Large intestine (tissue), 3 donors: ENCODE measurements around the gene OCA2. TPM values are rescaled to one million over a fixed set of nuclear protein-coding genes. Genes with fewer than 3 reads are reported as not detected.

Experiments used
- DNase-seq, 2 donors: peaks; one replicate each; pipeline versions ENCODE4 v3.0.0 to v3.0.0-alpha.2; 2013
- H3K27ac ChIP-seq: one replicate; pipeline ENCODE4 v1.5.1; 2013; ENCODE audit warnings: low read length
- H3K27me3 ChIP-seq: 2 replicates; pipeline ENCODE4 v1.6.1; 2013; ENCODE audit warnings: low read length; ENCODE audit not compliant: control insufficient read depth, insufficient read depth
- H3K36me3 ChIP-seq: 2 replicates; pipeline ENCODE4 v1.6.1; 2013; ENCODE audit warnings: low read length; ENCODE audit not compliant: control insufficient read depth, insufficient read depth
- H3K4me1 ChIP-seq: one replicate; pipeline ENCODE4 v1.6.1; 2013; ENCODE audit warnings: low read length; ENCODE audit not compliant: control insufficient read depth, insufficient read depth
- H3K4me3 ChIP-seq: one replicate; pipeline ENCODE4 v1.5.1; 2013; ENCODE audit warnings: low read length
- H3K9me3 ChIP-seq: one replicate; pipeline ENCODE4 v1.6.1; 2013; ENCODE audit warnings: mild to moderate bottlenecking, low read depth, low read length, moderate library complexity; ENCODE audit not compliant: control insufficient read depth
- WGBS: methylation state at CpG from one replicate; pipeline ENCODE4 v1.1.5; 2013; ENCODE audit warnings: low lambda C conversion rate; ENCODE audit not compliant: insufficient coverage; 5-methylcytosine and 5-hydroxymethylcytosine counted together
- polyA plus RNA-seq: library from polyadenylated mRNA; unstranded; fragments of 120-200 nt; gene quantifications from one replicate; pipeline ENCODE4 v1.2.1, GENCODE V29; 2013

The OCA2 gene
- polyA plus RNA-seq, 1 donor: 6.5 TPM

GRCh38 chr15:28120359-28120640 is 21.2 kb upstream of the OCA2 start:
- H3K36me3 ChIP-seq: peaks cover 80% of the 10 kb centered on the region
- no peak for DNase-seq
- no peak overlapping the region for H3K27ac ChIP-seq
- no peak overlapping the region for H3K4me3 ChIP-seq
- H3K9me3 ChIP-seq: no peaks in the 10 kb centered on the region
- no peaks in the 10 kb centered on the region for H3K4me1 ChIP-seq
- 80% methylated on average over 1 of the region's 4 CpGs for whole genome bisulfite sequencing
- H3K27me3 ChIP-seq: no peaks in the 10 kb centered on the region

GRCh38 chr15:28118531-28118930 is 19.4 kb upstream of the OCA2 start:
- no peaks in the 10 kb centered on the region for H3K9me3 ChIP-seq
- H3K4me1 ChIP-seq: no peaks in the 10 kb centered on the region
- H3K4me3 ChIP-seq: no peak overlapping the region
- no peaks in the 10 kb centered on the region for H3K27me3 ChIP-seq
- peaks cover 80% of the 10 kb centered on the region for H3K36me3 ChIP-seq
- WGBS: no CpG with 5 or more reads among the region's 10 CpGs
- H3K27ac ChIP-seq: no peak overlapping the region
- no peak for DNase-seq

- no peak overlapping the region for H3K4me3 ChIP-seq
- H3K9me3 ChIP-seq: no peaks in the 10 kb centered on the region
- 90% methylated on average over 2 of the region's 11 CpGs for WGBS
- no peak for DNase-seq
- no peak overlapping the region for H3K27ac ChIP-seq
- H3K36me3 ChIP-seq: peaks cover 84% of the 10 kb centered on the region
- H3K4me1 ChIP-seq: no peaks in the 10 kb centered on the region
- no peaks in the 10 kb centered on the region for H3K27me3 ChIP-seq
Observed at GRCh38 chr15:28118083-28118482, 19.0 kb upstream of the OCA2 start.

- H3K36me3 ChIP-seq: peaks cover 84% of the 10 kb centered on the region
- no peak for DNase-seq
- no CpG with 5 or more reads among the region's 12 CpGs for whole genome bisulfite sequencing
- no peaks in the 10 kb centered on the region for H3K9me3 ChIP-seq
- H3K27ac ChIP-seq: no peak overlapping the region
- H3K4me1 ChIP-seq: no peaks in the 10 kb centered on the region
- no peaks in the 10 kb centered on the region for H3K27me3 ChIP-seq
- no peak overlapping the region for H3K4me3 ChIP-seq
Observed at GRCh38 chr15:28117432-28117990, 18.4 kb upstream of the OCA2 start.

DNA sequence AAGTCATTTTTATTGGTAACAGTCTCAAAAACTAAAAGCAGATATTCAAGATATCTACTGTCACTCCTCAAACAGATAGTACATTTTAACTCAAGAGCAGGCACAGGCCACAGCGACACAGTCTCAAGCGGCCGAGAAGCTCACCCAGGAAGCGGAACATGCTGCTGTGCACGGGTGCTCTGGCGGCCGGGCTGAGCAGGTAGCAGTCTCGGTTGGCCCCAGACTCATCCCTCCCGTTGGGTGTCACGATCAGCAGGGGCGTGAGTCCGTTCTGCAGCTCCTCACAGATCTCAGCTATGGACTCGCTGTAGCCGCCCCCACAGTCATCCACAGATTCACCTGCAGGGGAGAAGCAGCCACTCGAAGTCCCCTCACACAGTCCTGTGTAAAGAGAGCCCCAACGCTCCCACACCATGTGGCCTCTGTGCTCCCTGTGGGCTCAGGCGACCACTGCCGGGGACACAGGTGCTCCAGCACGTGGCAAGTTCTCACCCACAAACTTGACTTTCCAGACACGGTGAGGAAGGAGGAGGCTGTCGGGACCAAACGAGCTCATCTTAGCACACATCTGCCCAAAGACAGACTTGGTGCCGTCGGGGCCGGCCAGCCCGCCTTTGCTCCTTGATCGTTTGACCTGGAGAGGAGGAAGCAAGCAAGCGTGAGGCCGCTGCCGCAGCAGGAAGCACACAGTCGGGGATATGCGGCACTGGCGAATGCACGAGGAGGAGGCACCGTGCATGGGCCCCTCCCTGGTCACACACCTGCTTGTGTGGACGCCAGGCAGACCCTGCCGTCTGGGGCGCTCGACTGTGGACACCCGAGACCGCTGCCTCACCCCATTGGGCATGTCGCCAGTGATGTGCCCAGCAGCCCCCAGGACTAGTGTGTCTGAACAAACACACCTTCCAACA is 17.7 kb upstream of the OCA2 start:
- WGBS: no CpG with 5 or more reads among the region's 42 CpGs
- H3K4me1 ChIP-seq: no peaks in the 10 kb centered on the region
- H3K4me3 ChIP-seq: no peak overlapping the region
- H3K36me3 ChIP-seq: peaks cover 86% of the 10 kb centered on the region
- no peak overlapping the region for H3K27ac ChIP-seq
- DNase-seq: no peak
- no peaks in the 10 kb centered on the region for H3K9me3 ChIP-seq
- no peaks in the 10 kb centered on the region for H3K27me3 ChIP-seq

DNA sequence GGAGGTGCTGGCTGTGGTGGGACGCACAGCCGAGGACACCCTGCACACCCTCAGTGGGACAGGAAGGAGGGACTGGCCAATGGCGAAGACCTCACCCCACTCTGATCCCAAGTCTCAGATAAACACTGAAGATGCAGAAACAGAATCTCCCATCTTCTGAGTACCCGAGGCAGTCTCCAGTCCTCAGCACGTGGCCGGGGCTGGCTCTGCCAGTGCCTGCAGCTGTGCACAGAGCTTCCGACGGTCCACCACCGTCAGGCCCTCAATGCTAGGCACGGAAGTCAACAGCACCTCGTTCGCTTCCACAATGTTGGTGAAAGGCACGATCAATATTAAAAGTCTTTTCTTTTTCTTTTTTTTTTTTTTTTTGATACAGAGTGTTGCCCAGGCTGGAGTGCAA is 16.8 kb upstream of the OCA2 start:
- H3K9me3 ChIP-seq: no peaks in the 10 kb centered on the region
- peaks cover 84% of the 10 kb centered on the region for H3K36me3 ChIP-seq
- 100% methylated on average over 3 of the region's 13 CpGs for WGBS

DNA sequence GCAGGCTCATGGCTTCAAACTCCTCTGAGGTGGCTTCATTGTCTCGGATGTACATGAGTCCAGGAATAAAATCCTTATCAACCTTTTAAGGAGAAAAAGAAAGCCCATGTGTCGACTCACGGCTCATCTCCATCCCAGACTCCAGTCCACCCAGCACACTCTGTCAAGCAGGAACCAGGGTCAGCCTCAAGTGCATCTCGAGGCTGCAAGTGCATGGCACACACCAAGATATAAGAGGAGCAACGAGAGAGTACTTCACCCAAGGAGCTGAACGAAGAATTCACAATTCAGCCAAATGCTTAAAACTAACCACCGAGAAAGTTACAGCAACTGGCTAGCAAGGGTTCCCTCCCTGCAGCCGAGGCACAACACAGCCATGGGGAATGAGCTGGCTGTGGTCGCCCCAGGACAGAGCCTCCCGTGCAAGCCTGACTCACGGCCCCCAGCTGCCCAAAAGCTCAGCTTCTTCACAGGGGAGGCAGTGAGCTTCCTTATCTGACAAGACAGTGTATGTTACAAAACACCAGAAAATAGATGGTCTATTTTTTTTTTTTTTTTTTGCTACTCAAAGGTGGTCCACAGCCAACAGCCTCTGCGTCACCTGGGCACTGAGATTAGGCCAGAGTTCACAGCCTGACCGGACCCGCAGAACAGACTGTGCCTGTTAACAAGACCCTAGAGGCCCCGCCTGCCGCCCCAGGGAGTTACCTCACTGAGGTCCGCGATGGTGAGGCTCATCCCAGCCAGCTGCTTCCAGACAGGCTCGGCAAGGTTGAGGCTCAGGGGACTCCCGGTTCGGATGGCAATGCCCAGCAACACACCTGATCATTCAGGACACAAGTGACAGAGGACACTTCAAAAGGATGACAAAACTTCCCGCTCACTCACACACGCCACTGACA is 15.9 kb upstream of the OCA2 start:
- Histone ChIP-seq H3K36me3 (peaks cover 78% of the 10 kb centered on the region), H3K9me3 (no peaks in the 10 kb centered on the region), H3K27me3 (no peaks in the 10 kb centered on the region), H3K4me3 (no peak overlapping the region), H3K27ac (no peak overlapping the region), H3K4me1 (no peaks in the 10 kb centered on the region)
- DNase-seq: no peak
- WGBS: no CpG with 5 or more reads among the region's 23 CpGs

More for the DNA sequence above, 16.8 kb upstream of the OCA2 start:
- Histone ChIP-seq H3K4me1 (no peaks in the 10 kb centered on the region), H3K27ac (no peak overlapping the region), H3K4me3 (no peak overlapping the region), H3K27me3 (no peaks in the 10 kb centered on the region)
- no peak for DNase-seq

GRCh38 chr15:28114114-28114455 is 15.0 kb upstream of the OCA2 start:
- Histone ChIP-seq H3K9me3 (no peaks in the 10 kb centered on the region), H3K4me1 (no peaks in the 10 kb centered on the region), H3K27ac (no peak overlapping the region), H3K27me3 (no peaks in the 10 kb centered on the region), H3K36me3 (peaks cover 74% of the 10 kb centered on the region), H3K4me3 (no peak overlapping the region)
- WGBS: no CpG with 5 or more reads among the region's 4 CpGs
- DNase-seq: no peak

DNA sequence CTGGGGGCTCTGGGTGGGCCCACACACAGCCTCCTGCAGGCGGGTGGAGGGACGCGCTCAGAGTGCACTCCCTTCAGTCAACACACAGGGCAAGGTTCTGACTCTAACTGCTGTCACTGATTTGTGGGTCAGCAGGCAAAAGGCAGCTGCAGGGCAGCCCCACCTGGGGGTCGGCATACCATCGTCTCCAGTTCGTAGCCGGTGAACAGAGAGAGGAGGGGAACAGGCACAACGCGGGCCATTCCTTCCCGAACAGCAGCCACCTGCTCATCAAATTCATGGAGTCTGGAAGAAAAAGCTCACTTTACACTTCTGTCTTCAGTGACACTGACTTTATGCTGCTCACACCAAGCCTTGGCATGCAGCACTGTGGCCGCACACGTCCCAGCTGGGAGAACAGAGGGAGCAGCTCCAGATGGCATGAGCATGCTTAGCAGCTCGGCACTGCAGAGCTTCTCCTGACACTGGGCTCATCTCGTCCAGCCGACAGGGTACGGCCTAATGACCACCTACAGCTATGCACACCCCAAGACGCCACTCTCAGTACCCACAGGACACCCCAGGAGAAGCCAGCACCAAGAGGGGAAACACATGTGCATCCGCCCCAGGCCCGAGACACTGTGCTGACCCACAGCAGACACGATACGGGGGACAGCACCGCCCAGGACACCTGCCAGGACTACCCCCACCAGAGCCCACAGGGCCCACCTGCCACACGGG is 14.4 kb upstream of the OCA2 start:
- H3K36me3 ChIP-seq: peaks cover 71% of the 10 kb centered on the region
- WGBS: 96% methylated on average over 5 of the region's 23 CpGs
- H3K4me3 ChIP-seq: no peak overlapping the region
- H3K9me3 ChIP-seq: no peaks in the 10 kb centered on the region
- no peak overlapping the region for H3K27ac ChIP-seq
- no peaks in the 10 kb centered on the region for H3K4me1 ChIP-seq
- no peaks in the 10 kb centered on the region for H3K27me3 ChIP-seq
- DNase-seq: no peak

- peaks cover 67% of the 10 kb centered on the region for H3K36me3 ChIP-seq
- no peak overlapping the region for H3K4me3 ChIP-seq
- WGBS: no CpG with 5 or more reads among the region's 26 CpGs
- H3K4me1 ChIP-seq: no peaks in the 10 kb centered on the region
- H3K27me3 ChIP-seq: peaks cover 1% of the 10 kb centered on the region
- no peaks in the 10 kb centered on the region for H3K9me3 ChIP-seq
- no peak overlapping the region for H3K27ac ChIP-seq
- no peak for DNase-seq
Observed at GRCh38 chr15:28112962-28113361, 13.8 kb upstream of the OCA2 start.
